A549 (cell line): ENCODE results near the gene KPTN.

Experiments
- CTCF ChIP-seq: fragments of >200 bp; sonication (Bioruptor Twin); formaldehyde crosslinking; IDR thresholded peaks from 3 replicates; pipeline ENCODE4 v1.5.1; 2016
- EP300 ChIP-seq, 2 experiments: fragments of >200 bp; sonication (Bioruptor Twin); formaldehyde crosslinking; IDR thresholded peaks; 2 replicates in 1 of 2; 3 replicates in 1 of 2; pipeline ENCODE4 v1.6.1; 2016 to 2017
- FOSL2 ChIP-seq, 2 experiments: fragments of 450-650 bp in 1 of 2; fragments of >200 bp in 1 of 2; sonication (Bioruptor Twin) in 1 of 2; formaldehyde crosslinking; IDR thresholded peaks; 2 replicates each; pipeline versions ENCODE4 v1.5.0 to v1.6.1; 2016 to 2020; ENCODE audit warnings: mild to moderate bottlenecking in 1 of 2, moderate library complexity in 1 of 2
- HDAC2 ChIP-seq: fragments of 200-600 bp; sonication (generic); IDR thresholded peaks from 2 replicates; pipeline ENCODE4 v1.6.1; 2016
- JUN ChIP-seq, 2 experiments: fragments of >200 bp; sonication (Bioruptor Twin); formaldehyde crosslinking; IDR thresholded peaks; 2 replicates in 1 of 2; 3 replicates in 1 of 2; pipeline ENCODE4 v1.6.1; 2016 to 2017
- MAFK ChIP-seq: fragments of 450-650 bp; IDR thresholded peaks from 2 replicates; pipeline ENCODE4 v1.6.1; 2014; ENCODE audit not compliant: partially characterized antibody
- POLR2A ChIP-seq: IDR thresholded peaks from 2 replicates; pipeline ENCODE4 v1.6.1; 2012; ENCODE audit warnings: mild to moderate bottlenecking, low read length
- RAD21 ChIP-seq, 2 experiments: fragments of >200 bp in 1 of 2; sonication (Bioruptor Twin) in 1 of 2; formaldehyde crosslinking in 1 of 2; IDR thresholded peaks in 1 of 2; conservative IDR thresholded peaks in 1 of 2; 2 replicates in 1 of 2; 3 replicates in 1 of 2; pipeline ENCODE4 v1.6.1; 2012 to 2018; ENCODE audit warnings: inconsistent platforms in 1 of 2
- TF ChIP-seq, protein P1 (sequence below): fragments of 450-650 bp; IDR thresholded peaks from 2 replicates; pipeline ENCODE4 v1.6.1; 2014; ENCODE audit warnings: antibody characterized with exemption

- TF ChIP-seq RAD21 (conservative IDR thresholded peaks at IDR 0.05 in 1 of 2, IDR thresholded peaks at IDR 0.05 in 1 of 2) = no peak
- no peak for TF ChIP-seq CTCF
- no peak for TF ChIP-seq JUN (IDR thresholded peaks at IDR 0.05)
- no peak for TF ChIP-seq POLR2A
- no peak for TF ChIP-seq HDAC2
- TF ChIP-seq, protein P1, sequence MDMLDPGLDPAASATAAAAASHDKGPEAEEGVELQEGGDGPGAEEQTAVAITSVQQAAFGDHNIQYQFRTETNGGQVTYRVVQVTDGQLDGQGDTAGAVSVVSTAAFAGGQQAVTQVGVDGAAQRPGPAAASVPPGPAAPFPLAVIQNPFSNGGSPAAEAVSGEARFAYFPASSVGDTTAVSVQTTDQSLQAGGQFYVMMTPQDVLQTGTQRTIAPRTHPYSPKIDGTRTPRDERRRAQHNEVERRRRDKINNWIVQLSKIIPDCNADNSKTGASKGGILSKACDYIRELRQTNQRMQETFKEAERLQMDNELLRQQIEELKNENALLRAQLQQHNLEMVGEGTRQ = no peak
- TF ChIP-seq EP300 (IDR thresholded peaks at IDR 0.05) = no peak
- no peak for TF ChIP-seq FOSL2 (IDR thresholded peaks at IDR 0.05)
- TF ChIP-seq FOSL2 (CRISPR knock-in tag; IDR thresholded peaks at IDR 0.05) = no peak
- TF ChIP-seq MAFK = no peak
Observed at GRCh38 chr19:47450478-47450877, 33.5 kb downstream of the KPTN start.
